Epithelial cell of esophagus (primary cell): Measurements from ENCODE around the gene RUNX1.

Source experiments
- DNase-seq: peaks from one replicate; pipeline ENCODE4 v3.0.0; 2010; ENCODE audit warnings: low read depth
- H3K4me3 ChIP-seq: 2 replicates; pipeline ENCODE4 v1.5.1; 2011; ENCODE audit warnings: mild to moderate bottlenecking, low read length, control low read depth
- CTCF ChIP-seq: IDR thresholded peaks from 2 replicates; pipeline ENCODE4 v1.5.1; 2011; ENCODE audit warnings: low read depth, mild to moderate bottlenecking, low read length, control low read depth, inconsistent platforms; ENCODE audit not compliant: insufficient read depth; ENCODE audit errors: missing control alignments

Gene RUNX1

GRCh38 chr21:35077466-35077865 is 28.4 kb upstream of the RUNX1 start:
- no peak for DNase-seq
- no peak for TF ChIP-seq CTCF
- H3K4me3 ChIP-seq, result no peak overlapping the region

- no peak for TF ChIP-seq CTCF
- no peak overlapping the region for H3K4me3 ChIP-seq
- peak; percentile 81 for DNase-seq
Measured at GRCh38 chr21:35075546-35075945, 26.4 kb upstream of the RUNX1 start.

GRCh38 chr21:35072960-35073359 is 23.9 kb upstream of the RUNX1 start:
- no peak for TF ChIP-seq CTCF
- no peak for DNase-seq
- H3K4me3 ChIP-seq, result no peak overlapping the region

- TF ChIP-seq CTCF, result no peak
- no peak for DNase-seq
- H3K4me3 ChIP-seq, result no peak overlapping the region
Measured at GRCh38 chr21:35072557-35072956, 23.5 kb upstream of the RUNX1 start.

GRCh38 chr21:35071347-35071746 is 22.2 kb upstream of the RUNX1 start:
- TF ChIP-seq CTCF, result no peak
- no peak for DNase-seq
- no peak overlapping the region for H3K4me3 ChIP-seq

- H3K4me3 ChIP-seq, result no peak overlapping the region
- no peak for DNase-seq
- no peak for TF ChIP-seq CTCF
Measured at GRCh38 chr21:35070436-35070835, 21.3 kb upstream of the RUNX1 start.

GRCh38 chr21:35066824-35067223 is 17.7 kb upstream of the RUNX1 start:
- H3K4me3 ChIP-seq, result no peak overlapping the region
- TF ChIP-seq CTCF, result no peak
- DNase-seq, result no peak
